ENCODE data around the gene BTBD16.

Gene BTBD16

GRCh38 chr10:122343135-122343800 is 72.2 kb downstream of the BTBD16 start:
- DNase-seq (ENCODE audit: low read depth in 2 of 2) = no peak

GRCh38 chr10:122343936-122344335 is 72.8 kb downstream of the BTBD16 start:
- DNase-seq (ENCODE audit: low read depth in 2 of 2) = no peak

- no peak for DNase-seq (ENCODE audit: low read depth in 2 of 2)
Measured at GRCh38 chr10:122344741-122345258, 73.7 kb downstream of the BTBD16 start.

- DNase-seq (ENCODE audit: low read depth in 2 of 2) = no peak
Measured at GRCh38 chr10:122346326-122346950, 75.3 kb downstream of the BTBD16 start.

- DNase-seq (ENCODE audit: low read depth in 2 of 2) = no peak
Measured at GRCh38 chr10:122347170-122347841, 76.2 kb downstream of the BTBD16 start.

GRCh38 chr10:122348512-122348911 is 77.4 kb downstream of the BTBD16 start:
- DNase-seq (ENCODE audit: low read depth in 2 of 2) = no peak

GRCh38 chr10:122348935-122349361 is 77.9 kb downstream of the BTBD16 start:
- no peak for DNase-seq (ENCODE audit: low read depth in 2 of 2)

GRCh38 chr10:122349758-122350369 is 78.8 kb downstream of the BTBD16 start:
- no peak for DNase-seq (ENCODE audit: low read depth in 2 of 2)

- DNase-seq (ENCODE audit: low read depth in 2 of 2) = no peak
Measured at GRCh38 chr10:122350893-122351292, 79.8 kb downstream of the BTBD16 start.

GRCh38 chr10:122352817-122353525 is 81.9 kb downstream of the BTBD16 start:
- DNase-seq (ENCODE audit: low read depth in 2 of 2) = no peak

GRCh38 chr10:122354383-122354782 is 83.3 kb downstream of the BTBD16 start:
- DNase-seq (ENCODE audit: low read depth in 2 of 2) = no peak

GRCh38 chr10:122357685-122358084 is 86.6 kb downstream of the BTBD16 start:
- DNase-seq (ENCODE audit: low read depth in 2 of 2) = no peak

- no peak for DNase-seq (ENCODE audit: low read depth in 2 of 2)
Measured at GRCh38 chr10:122359621-122360020, 88.5 kb downstream of the BTBD16 start.

- no peak for DNase-seq (ENCODE audit: low read depth in 2 of 2)
Measured at GRCh38 chr10:122361046-122361445, 90.0 kb downstream of the BTBD16 start.

- DNase-seq (ENCODE audit: low read depth in 2 of 2) = no peak
Measured at GRCh38 chr10:122362031-122362592, 91.0 kb downstream of the BTBD16 start.

- DNase-seq (ENCODE audit: low read depth in 2 of 2) = peak in 1 of 2 donors; percentile 4
Measured at GRCh38 chr10:122362621-122363020, 91.5 kb downstream of the BTBD16 start.

GRCh38 chr10:122363311-122363710 is 92.2 kb downstream of the BTBD16 start:
- no peak for DNase-seq (ENCODE audit: low read depth in 2 of 2)

- DNase-seq (ENCODE audit: low read depth in 2 of 2) = no peak
Measured at GRCh38 chr10:122363722-122364463, 92.8 kb downstream of the BTBD16 start.

- DNase-seq (ENCODE audit: low read depth in 2 of 2) = no peak
Measured at GRCh38 chr10:122368502-122369254, 97.6 kb downstream of the BTBD16 start.

GRCh38 chr10:122373108-122373507 is 102.0 kb downstream of the BTBD16 start:
- DNase-seq (ENCODE audit: low read depth in 2 of 2) = no peak

All from stimulated activated CD8-positive, alpha-beta memory T cell treated with anti-CD3 and anti-CD28 coated beads, Interleukin-2, amount 100 ng/mL, for 48 hours (primary cell).